NCI-H526 (cell line): ENCODE results near the gene NIPAL4.

ENCODE experiments used
- DNase-seq, 2 experiments: peaks; one replicate each; lab custom pipeline; 2025; lab: John Stamatoyannopoulos, UW

Gene NIPAL4

GRCh38 chr5:157516006-157516405 lies 56.0 kb downstream of the NIPAL4 start:
- DNase-seq, result no peak

GRCh38 chr5:157516626-157517325 lies 56.8 kb downstream of the NIPAL4 start:
- no peak for DNase-seq

- no peak for DNase-seq
Observed at GRCh38 chr5:157518963-157519362, 59.0 kb downstream of the NIPAL4 start.

GRCh38 chr5:157519579-157520253 lies 59.7 kb downstream of the NIPAL4 start:
- DNase-seq, result no peak

- DNase-seq, result no peak
Observed at GRCh38 chr5:157520911-157521703, 61.1 kb downstream of the NIPAL4 start.

- DNase-seq, result no peak
Observed at GRCh38 chr5:157521704-157522029, 61.7 kb downstream of the NIPAL4 start.

- no peak for DNase-seq
Observed at GRCh38 chr5:157523976-157524375, 64.0 kb downstream of the NIPAL4 start.
